Tibial nerve (tissue), 4 donors: ENCODE results near the gene RAD54L2. TPM values are rescaled to one million over a fixed set of nuclear protein-coding genes. Genes with fewer than 3 reads are reported as not detected.

ENCODE experiments used
- DNase-seq, 2 donors: peaks; one replicate each; pipeline ENCODE4 v3.0.0-alpha.2; 2019; ENCODE audit warnings: low spot score in 2 of 2
- H3K27ac ChIP-seq, 4 donors: fragments of 200-600 bp; sonication (generic) in 3 of 4; one replicate each; pipeline ENCODE4 v1.5.1; 2017 to 2019; ENCODE audit warnings: mild to moderate bottlenecking in 1 of 4
- H3K27me3 ChIP-seq, 2 donors: fragments of 200-600 bp; sonication (generic) in 1 of 2; one replicate each; pipeline versions ENCODE4 v1.5.1 to v1.6.0; 2017 to 2019
- H3K36me3 ChIP-seq, 3 donors: fragments of 200-600 bp; sonication (generic); one replicate each; pipeline ENCODE4 v1.5.1; 2018 to 2019
- H3K4me1 ChIP-seq, 4 donors: fragments of 200-600 bp; sonication (generic) in 3 of 4; one replicate each; pipeline ENCODE4 v1.5.1; 2017 to 2019
- H3K4me3 ChIP-seq, 4 donors: fragments of 200-600 bp; sonication (generic) in 3 of 4; one replicate each; pipeline ENCODE4 v1.5.1; 2017 to 2019; ENCODE audit warnings: mild to moderate bottlenecking in 1 of 4, moderate library complexity in 1 of 4
- H3K9me3 ChIP-seq, 4 donors: fragments of 200-600 bp; sonication (generic) in 3 of 4; one replicate each; pipeline ENCODE4 v1.5.1; 2017 to 2019
- EP300 ChIP-seq, 2 donors: sonication (generic); formaldehyde crosslinking; IDR thresholded peaks; one replicate each; pipeline ENCODE4 v1.6.1; 2017; ENCODE audit warnings: antibody characterized with exemption in 2 of 2, mild to moderate bottlenecking in 1 of 2
- POLR2A ChIP-seq, 2 donors: fragments of 450-650 bp; IDR thresholded peaks; one replicate each; pipeline ENCODE4 v1.6.1; 2017; ENCODE audit warnings: antibody characterized with exemption in 2 of 2, mild to moderate bottlenecking in 2 of 2, moderate library complexity in 2 of 2
- WGBS, 2 donors: methylation state at CpG; one replicate each; pipeline ENCODE4 v1.1.5; 2018; 5-methylcytosine and 5-hydroxymethylcytosine counted together
- total RNA-seq, 4 donors: library from RNA; depleted of rRNA; stranded (reverse); fragments of >200 nt; gene quantifications; one replicate each; pipeline ENCODE4 v1.1.0, GENCODE V29; 2016
- TF ChIP-seq, protein P1 (sequence below), 5 experiments: fragments of 200-600 bp in 3 of 5; fragments of 450-650 bp in 2 of 5; sonication (generic) in 3 of 5; IDR thresholded peaks; one replicate each; pipeline ENCODE4 v1.5.1; 2016 to 2019; ENCODE audit warnings: antibody characterized with exemption in 5 of 5, mild to moderate bottlenecking in 3 of 5, moderate library complexity in 2 of 5

The RAD54L2 gene, protein sequence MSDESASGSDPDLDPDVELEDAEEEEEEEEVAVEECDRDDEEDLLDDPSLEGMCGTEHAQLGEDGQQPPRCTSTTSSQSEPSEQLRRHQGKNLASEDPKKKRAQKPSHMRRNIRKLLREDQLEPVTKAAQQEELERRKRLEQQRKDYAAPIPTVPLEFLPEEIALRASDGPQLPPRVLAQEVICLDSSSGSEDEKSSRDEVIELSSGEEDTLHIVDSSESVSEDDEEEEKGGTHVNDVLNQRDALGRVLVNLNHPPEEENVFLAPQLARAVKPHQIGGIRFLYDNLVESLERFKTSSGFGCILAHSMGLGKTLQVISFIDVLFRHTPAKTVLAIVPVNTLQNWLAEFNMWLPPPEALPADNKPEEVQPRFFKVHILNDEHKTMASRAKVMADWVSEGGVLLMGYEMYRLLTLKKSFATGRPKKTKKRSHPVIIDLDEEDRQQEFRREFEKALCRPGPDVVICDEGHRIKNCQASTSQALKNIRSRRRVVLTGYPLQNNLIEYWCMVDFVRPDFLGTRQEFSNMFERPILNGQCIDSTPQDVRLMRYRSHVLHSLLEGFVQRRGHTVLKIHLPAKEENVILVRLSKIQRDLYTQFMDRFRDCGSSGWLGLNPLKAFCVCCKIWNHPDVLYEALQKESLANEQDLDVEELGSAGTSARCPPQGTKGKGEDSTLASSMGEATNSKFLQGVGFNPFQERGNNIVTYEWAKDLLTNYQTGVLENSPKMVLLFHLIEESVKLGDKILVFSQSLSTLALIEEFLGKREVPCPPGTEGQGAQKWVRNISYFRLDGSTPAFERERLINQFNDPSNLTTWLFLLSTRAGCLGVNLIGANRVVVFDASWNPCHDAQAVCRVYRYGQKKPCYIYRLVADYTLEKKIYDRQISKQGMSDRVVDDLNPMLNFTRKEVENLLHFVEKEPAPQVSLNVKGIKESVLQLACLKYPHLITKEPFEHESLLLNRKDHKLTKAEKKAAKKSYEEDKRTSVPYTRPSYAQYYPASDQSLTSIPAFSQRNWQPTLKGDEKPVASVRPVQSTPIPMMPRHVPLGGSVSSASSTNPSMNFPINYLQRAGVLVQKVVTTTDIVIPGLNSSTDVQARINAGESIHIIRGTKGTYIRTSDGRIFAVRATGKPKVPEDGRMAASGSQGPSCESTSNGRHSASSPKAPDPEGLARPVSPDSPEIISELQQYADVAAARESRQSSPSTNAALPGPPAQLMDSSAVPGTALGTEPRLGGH (N-terminal part only)
- total RNA-seq, result 10 to 100 TPM; 21.0 to 35.8 (median 28.5) TPM

DNA sequence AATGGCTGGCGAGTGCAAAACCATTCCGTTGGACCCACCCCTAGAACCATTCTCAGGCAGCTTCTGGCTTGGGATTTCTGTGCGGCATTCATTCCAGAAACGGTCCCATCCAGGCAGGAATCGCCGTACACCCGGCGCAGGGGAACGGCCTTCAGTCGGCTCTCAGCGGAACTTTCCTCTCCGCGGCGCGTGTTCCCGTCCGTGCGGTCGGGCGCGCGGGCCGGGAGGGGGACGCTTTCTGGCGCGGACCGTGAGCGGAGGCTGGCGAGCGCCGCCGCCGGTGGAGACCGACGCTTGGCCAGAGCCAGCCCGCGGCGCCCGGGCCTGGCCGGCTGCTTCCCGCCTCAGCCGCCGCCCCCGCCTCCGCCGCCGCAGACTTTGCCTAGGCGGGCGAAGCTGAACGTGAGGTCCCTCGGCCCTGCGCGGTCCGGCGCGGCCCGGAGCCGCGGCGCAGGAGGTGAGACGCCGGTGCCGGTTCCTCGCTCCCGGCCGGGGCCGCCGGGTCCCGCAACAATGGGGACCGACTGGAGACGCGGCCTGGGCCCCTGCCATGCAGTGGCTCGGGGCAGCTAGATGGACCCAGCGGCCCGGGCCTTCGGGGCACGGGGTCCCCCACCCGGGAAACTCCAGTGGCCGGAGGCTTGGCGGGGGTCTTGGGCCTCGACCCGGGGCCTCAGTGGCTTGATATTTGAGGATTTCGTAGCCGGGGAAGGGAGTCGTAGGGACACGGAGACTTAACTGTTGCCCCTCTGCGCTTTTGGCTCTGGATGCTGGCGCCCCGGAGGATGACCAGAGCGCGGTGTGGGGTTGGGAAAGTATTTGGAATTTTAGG lies at the start of gene RAD54L2:
Gene RAD54L2 (plus strand): TSS at position 261 of the 832 bp plus-strand sequence. CDS start 51,702 bp downstream, outside the sequence.
- 0% methylated on average over 30 to 53 of the region's 91 CpGs for WGBS, 2 donors
- Histone ChIP-seq H3K9me3 (no peaks in the 10 kb centered on the region), H3K27ac (peak within 1 kb of the TSS; percentile 61 to 95 (median 91)), H3K4me3 (peak within 1 kb of the TSS; percentile 80 to 96 (median 88)), H3K27me3 (no peaks in the 10 kb centered on the region), H3K4me1 (peaks cover 0 to 31% (median 14%) of the 10 kb centered on the region in 4 donors), H3K36me3 (peaks cover 0 to 14% (median 0%) of the 10 kb centered on the region in 3 donors)
- TF ChIP-seq, protein P1, sequence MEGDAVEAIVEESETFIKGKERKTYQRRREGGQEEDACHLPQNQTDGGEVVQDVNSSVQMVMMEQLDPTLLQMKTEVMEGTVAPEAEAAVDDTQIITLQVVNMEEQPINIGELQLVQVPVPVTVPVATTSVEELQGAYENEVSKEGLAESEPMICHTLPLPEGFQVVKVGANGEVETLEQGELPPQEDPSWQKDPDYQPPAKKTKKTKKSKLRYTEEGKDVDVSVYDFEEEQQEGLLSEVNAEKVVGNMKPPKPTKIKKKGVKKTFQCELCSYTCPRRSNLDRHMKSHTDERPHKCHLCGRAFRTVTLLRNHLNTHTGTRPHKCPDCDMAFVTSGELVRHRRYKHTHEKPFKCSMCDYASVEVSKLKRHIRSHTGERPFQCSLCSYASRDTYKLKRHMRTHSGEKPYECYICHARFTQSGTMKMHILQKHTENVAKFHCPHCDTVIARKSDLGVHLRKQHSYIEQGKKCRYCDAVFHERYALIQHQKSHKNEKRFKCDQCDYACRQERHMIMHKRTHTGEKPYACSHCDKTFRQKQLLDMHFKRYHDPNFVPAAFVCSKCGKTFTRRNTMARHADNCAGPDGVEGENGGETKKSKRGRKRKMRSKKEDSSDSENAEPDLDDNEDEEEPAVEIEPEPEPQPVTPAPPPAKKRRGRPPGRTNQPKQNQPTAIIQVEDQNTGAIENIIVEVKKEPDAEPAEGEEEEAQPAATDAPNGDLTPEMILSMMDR (IDR thresholded peaks at IDR 0.05), result peak in 4 of 5 experiments; percentile 33 to 68 (median 50)
- TF ChIP-seq POLR2A (IDR thresholded peaks at IDR 0.05) (peak in 1 of 2 donors; percentile 51), EP300 (IDR thresholded peaks at IDR 0.05) (peak in 1 of 2 donors; percentile 81)
- DNase-seq, result peak; percentile 49 to 57

DNA sequence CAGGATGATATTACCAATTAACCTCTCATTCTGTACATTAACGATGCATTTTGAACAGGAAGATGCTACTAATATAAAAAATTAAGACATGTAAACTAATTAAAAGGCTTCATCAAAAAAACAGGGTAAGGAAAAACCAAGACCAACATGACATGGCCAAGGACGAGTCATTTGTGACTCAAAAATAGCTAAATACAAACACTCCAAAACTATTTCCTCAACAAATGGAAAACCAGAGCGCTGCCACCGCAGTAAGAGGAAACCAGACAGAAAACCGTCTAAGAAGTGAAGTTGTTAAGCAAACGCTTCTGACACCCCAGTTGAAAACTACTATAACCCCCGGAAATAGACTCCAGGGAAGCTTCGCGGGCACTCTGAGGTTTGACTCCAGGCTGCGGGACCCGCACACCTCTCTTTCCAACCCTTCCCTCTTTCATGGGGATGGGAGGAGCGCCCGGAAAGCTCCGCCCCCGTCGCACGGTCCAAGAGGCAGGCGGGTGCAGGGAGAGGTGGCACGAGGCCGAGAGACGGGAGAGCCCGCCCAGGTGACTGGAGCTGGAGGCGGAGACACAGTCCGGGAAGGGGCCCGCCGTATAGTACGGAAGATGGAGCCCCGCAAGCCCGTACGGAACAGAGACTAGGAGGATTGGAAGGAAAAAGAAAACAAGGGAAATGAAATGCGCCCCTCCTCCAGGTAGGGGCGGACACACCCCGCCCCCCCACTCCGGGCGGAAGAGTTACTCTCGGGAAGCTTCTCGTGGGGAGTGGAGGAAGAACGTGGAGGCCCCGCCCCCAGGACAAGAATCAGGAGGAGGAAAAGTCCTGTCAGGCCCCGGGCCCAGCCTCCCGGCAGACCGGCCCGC lies 39.4 kb upstream of the RAD54L2 start:
- H3K4me3 ChIP-seq, result peak overlapping the region; percentile 79 to 93 (median 84)

DNA sequence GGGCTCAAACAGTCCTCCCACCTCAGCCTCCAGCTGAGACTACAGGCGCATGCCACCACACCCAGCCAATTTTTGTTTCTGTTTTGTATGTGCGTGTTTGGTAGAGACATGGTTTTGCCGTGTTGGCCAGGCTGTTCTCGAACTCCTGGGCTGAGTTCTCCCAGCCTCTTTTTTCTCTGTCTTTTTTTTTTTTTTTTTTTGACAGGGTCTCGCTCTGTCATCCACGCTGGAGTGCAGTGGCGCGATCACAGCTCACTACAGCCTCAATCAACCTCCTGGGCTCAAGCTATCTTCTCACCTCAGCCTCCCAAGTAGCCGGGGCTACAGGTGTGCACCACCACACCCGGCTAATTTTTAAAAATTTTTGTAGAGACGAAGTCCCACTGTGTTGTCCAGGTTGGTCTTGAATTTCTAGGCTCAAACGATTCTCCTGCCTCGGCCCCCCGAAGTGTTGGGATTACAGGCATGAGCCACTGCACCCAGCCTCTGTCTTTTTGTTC lies 37.8 kb upstream of the RAD54L2 start:
- no peak for TF ChIP-seq EP300 (IDR thresholded peaks at IDR 0.05)
- TF ChIP-seq, protein P1 (IDR thresholded peaks at IDR 0.05), result no peak
- TF ChIP-seq POLR2A (IDR thresholded peaks at IDR 0.05), result no peak
- peak overlapping the region in 2 of 4 donors; percentile 85 to 93 for H3K4me3 ChIP-seq
- DNase-seq, result no peak
- peaks cover 0 to 7% (median 0%) of the 10 kb centered on the region in 3 donors for H3K36me3 ChIP-seq
- H3K4me1 ChIP-seq, result peaks cover 0 to 25% (median 2%) of the 10 kb centered on the region in 4 donors
- no peaks in the 10 kb centered on the region for H3K9me3 ChIP-seq
- peak overlapping the region; percentile 66 to 98 (median 96) for H3K27ac ChIP-seq
- H3K27me3 ChIP-seq, result no peaks in the 10 kb centered on the region
- 93% methylated on average over 14 of the region's 14 CpGs for WGBS, 2 donors

More for the DNA sequence above, 39.4 kb upstream of the RAD54L2 start:
- peak; percentile 85 to 90 for DNase-seq
- peak; percentile 35 to 70 for TF ChIP-seq EP300 (IDR thresholded peaks at IDR 0.05)
- TF ChIP-seq, protein P1 (IDR thresholded peaks at IDR 0.05), result no peak
- peak in 1 of 2 donors; percentile 40 for TF ChIP-seq POLR2A (IDR thresholded peaks at IDR 0.05)
- Histone ChIP-seq H3K4me1 (peaks cover 0 to 25% (median 2%) of the 10 kb centered on the region in 4 donors), H3K9me3 (no peaks in the 10 kb centered on the region), H3K36me3 (peaks cover 0 to 19% (median 0%) of the 10 kb centered on the region in 3 donors), H3K27ac (peak overlapping the region; percentile 96 to 99 (median 98)), H3K27me3 (no peaks in the 10 kb centered on the region)
- 1 to 2% methylated on average over 39 to 42 of the region's 43 CpGs for WGBS, 2 donors
